Right cardiac atrium (tissue), 5 donors: ENCODE data around the gene INPP5B. TPM values are rescaled to one million over a fixed set of nuclear protein-coding genes. Genes with fewer than 3 reads are reported as not detected.
"Not testable (repeated sequence)": the region's sequence is repeated elsewhere in the genome, so short reads cannot be mapped to it uniquely, and the experiment has no call there.

ENCODE experiments used
- ATAC-seq, 2 donors: fragments of 200-7000 bp; cut with Tn5 transposase; one replicate each; pipeline versions ENCODE4 v1.8.0 to v1.9.1; 2020; ENCODE audit warnings: moderate library complexity in 2 of 2, mild to moderate bottlenecking in 1 of 2
- DNase-seq, 3 donors: peaks; one replicate each; pipeline ENCODE4 v3.0.0-alpha.2; 2020
- H3K27ac ChIP-seq: one replicate; pipeline ENCODE4 v1.5.1; 2013; ENCODE audit warnings: mild to moderate bottlenecking, low read length, control low read depth, moderate library complexity
- H3K27me3 ChIP-seq: one replicate; pipeline ENCODE4 v1.6.1; 2013; ENCODE audit not compliant: control insufficient read depth, insufficient read depth
- H3K4me1 ChIP-seq: one replicate; pipeline ENCODE4 v1.6.1; 2013; ENCODE audit warnings: low read length; ENCODE audit not compliant: control insufficient read depth, insufficient read depth
- H3K4me3 ChIP-seq: one replicate; pipeline ENCODE4 v1.5.1; 2013; ENCODE audit warnings: low read length, control low read depth
- H3K9me3 ChIP-seq: one replicate; pipeline ENCODE4 v1.6.1; 2013; ENCODE audit warnings: low read length; ENCODE audit not compliant: control insufficient read depth
- WGBS: extraction: QIAGEN DNeasy Blood & Tissue Kit; methylation state at CpG from one replicate; pipeline ENCODE4 v1.1.7; 2013; 5-methylcytosine and 5-hydroxymethylcytosine counted together
- intact Hi-C, 4 donors: fragments of 100-400 bp; cut with DNase I; formaldehyde crosslinking; loops; one replicate each; pipeline versions ENCODE4 v1.11.0 to v1.14.0; 2022 to 2023
- polyA plus RNA-seq: library from polyadenylated mRNA; stranded (reverse); fragments of 200-250 nt; gene quantifications from one replicate; pipeline ENCODE4 v1.2.3, GENCODE V29; 2013
- total RNA-seq, 4 donors: library from RNA; stranded (reverse); fragmentation: NEBNext Ultra II Directional; extraction: Animal tissue kit (Norgen Biotek cat#: 25700); gene quantifications; one replicate each; pipeline ENCODE4 v1.2.1, GENCODE V29; 2021
- donor health status: healthy with polysubstance abuse.
- donor health status: DM: no; HTN: yes; CAD: no.
- donor health status: DM: no; HTN: no; CAD: no.
- donor health status: DM: no; HTN: yes; CAD: no; lungs with severe emphysema.
- donor health status: DM: yes; HTN: yes; CAD: no.

Gene INPP5B
- total and polyA plus RNA-seq, 5 donors, result 11.7 to 22.4 (median 16.8) TPM

DNA sequence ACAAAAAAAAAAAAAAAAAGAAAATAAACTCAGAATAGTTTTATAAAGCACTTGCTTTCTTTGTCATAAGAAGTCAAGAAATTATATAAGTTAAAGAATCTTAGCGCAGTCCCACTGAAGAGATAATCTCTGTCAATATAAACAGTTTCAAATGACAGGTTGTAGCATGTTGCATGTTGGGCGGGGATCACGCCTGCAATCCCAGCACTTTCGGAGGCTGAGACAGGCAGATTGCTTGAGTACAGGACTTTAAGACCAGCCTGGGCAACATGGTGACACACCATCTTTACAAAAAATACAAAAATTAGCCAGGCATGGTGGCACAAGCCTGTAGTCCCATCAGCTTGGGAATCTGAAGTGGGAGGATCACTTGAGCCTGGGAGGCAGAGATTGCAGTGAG lies 18.4 kb upstream of the INPP5B start:
- no peaks in the 10 kb centered on the region for H3K27me3 ChIP-seq
- intact Hi-C loops, result loop anchor here in 1 of 4 donors (10.0 kb wide), 1 partner anchor 80 kb away; no protein-coding TSS in a partner anchor
- no peak overlapping the region for H3K27ac ChIP-seq
- ATAC-seq (no peak), DNase-seq (no peak)
- H3K4me3 ChIP-seq, result no peak overlapping the region
- no peaks in the 10 kb centered on the region for H3K9me3 ChIP-seq
- 96% methylated on average over 4 of the region's 4 CpGs for WGBS
- H3K4me1 ChIP-seq, result no peaks in the 10 kb centered on the region

DNA sequence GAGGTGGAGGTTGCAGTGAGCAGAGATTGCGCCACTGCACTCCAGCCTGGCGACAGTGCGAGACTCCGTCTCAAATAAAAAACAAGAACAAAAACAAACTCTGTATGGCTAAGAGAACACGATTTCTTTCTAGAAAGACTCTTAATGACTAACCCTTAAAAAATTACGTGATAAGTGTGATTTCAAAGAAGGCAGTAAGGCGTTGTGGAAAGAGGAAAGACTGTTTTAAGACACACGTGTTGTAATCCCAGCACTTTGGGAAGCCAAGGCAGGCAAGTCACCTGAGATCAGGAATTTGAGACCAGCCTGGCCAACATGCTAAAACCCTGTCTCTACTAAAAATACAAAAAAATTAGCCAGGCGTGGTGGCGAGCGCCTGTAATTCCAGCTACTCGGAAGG lies 17.3 kb upstream of the INPP5B start:
- WGBS, result 94% methylated on average over 12 of the region's 12 CpGs
- not testable (repeated sequence) for DNase-seq, H3K27ac ChIP-seq, ATAC-seq, H3K4me3 ChIP-seq, H3K4me1 ChIP-seq, H3K27me3 ChIP-seq, H3K9me3 ChIP-seq
- intact Hi-C loops, result loop anchor here in 1 of 4 donors (10.0 kb wide), 1 partner anchor 79 kb away; no protein-coding TSS in a partner anchor

DNA sequence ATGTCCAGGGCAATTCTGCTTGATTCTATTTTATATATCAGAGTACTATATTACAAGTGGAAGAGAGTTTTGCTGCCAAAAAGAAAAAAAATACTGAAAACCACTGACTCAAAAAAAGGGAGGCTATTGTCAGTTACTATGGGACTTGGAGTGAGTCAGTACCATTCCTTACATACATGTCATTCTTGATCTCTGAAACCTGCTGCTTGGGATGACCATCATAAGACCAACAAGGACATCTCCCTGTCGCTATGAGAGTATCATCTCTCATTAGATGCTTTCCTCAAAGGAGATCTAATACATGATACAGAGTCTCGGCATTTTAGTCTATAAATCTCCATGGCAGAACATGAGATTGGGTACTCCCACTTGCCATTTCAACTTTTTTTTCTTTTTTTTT lies 11.8 kb upstream of the INPP5B start:
- no peaks in the 10 kb centered on the region for H3K27me3 ChIP-seq
- no peak overlapping the region for H3K4me3 ChIP-seq
- no peaks in the 10 kb centered on the region for H3K4me1 ChIP-seq
- 92% methylated on average over 2 of the region's 2 CpGs for WGBS
- no peaks in the 10 kb centered on the region for H3K9me3 ChIP-seq
- H3K27ac ChIP-seq, result no peak overlapping the region
- no peak for ATAC-seq
- intact Hi-C loops, result no loop called here
- DNase-seq, result no peak

DNA sequence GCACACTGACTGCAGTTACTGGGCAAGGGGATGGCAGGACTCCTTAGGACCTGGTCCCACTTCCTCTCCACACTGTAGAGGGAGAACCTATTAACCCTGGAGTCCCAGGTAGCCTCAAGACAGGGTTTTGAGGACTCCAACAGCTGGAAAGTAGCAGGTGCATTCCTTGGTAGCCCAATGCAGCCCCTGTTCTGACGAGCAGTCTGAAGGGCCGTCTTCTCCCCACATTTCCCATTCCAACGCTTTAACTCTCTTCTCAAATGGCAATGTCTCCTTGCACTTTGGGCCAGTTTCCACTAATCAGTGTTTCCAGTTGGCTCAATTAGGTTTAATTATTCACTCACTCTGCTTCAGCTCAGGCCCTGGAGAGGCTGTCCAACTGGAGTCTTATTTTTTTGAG lies 8.8 kb upstream of the INPP5B start:
- 76% methylated on average over 3 of the region's 3 CpGs for WGBS
- ATAC-seq, result no peak
- Histone ChIP-seq H3K9me3 (no peaks in the 10 kb centered on the region), H3K27ac (no peak overlapping the region), H3K4me1 (no peaks in the 10 kb centered on the region), H3K27me3 (no peaks in the 10 kb centered on the region), H3K4me3 (no peak overlapping the region)
- DNase-seq, result no peak
- intact Hi-C loops, result no loop called here

DNA sequence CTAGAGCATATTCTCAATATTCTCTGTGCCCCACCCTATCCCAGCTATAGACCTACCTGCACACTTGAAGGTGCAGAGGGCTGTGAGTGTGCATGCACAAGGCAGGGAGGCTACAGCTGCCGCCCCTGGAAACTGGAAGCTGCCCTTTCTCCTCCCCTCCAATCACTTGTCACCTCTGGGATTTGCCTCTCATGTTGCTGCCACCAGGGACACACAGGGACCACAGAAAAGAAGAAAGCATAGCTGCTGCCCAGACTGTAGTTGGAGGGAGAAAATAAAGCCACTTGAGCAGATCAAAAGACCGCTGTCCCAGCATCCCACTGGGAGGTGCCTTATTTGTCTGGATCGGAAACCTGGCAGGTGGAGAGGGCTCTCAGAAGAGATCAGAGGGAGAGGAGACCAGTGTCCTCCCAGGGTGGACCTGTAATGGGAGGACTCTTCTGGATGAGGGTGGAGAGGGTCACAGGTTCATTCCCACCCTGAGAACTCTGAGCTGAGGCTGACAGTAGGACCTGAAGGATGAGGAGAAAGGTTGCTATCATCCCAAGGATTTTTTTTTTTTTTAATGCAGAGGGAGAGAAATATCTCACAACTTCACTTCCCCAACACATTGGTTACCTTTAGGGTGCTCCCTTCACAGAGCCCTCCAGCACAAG lies 7.6 kb upstream of the INPP5B start:
- Histone ChIP-seq H3K27me3 (no peaks in the 10 kb centered on the region), H3K27ac (no peak overlapping the region), H3K9me3 (no peaks in the 10 kb centered on the region), H3K4me3 (no peak overlapping the region), H3K4me1 (no peaks in the 10 kb centered on the region)
- no peak for ATAC-seq
- no peak for DNase-seq
- 61% methylated on average over 3 of the region's 3 CpGs for WGBS
- intact Hi-C loops, result no loop called here

DNA sequence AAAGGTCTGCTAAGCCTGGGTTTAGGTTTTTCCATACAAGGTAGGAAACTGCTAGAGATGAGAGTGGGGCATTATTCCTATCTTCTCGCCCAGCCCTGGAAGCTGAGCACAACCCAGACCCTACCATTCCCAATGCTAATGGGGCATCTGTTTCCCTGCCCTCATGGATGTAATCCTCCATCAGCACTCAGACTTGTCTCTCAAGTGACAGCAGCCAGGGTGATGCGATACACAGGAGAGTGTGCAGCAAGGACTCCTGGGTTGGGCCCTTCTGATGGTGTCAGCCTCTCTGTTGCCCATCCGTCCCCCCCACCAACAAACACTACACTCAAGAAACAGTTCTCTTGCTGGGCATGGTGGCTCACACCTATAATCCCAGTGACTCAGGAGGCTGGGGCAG lies 5.9 kb upstream of the INPP5B start:
- WGBS, result 90% methylated on average over 3 of the region's 3 CpGs
- no peak for DNase-seq

DNA sequence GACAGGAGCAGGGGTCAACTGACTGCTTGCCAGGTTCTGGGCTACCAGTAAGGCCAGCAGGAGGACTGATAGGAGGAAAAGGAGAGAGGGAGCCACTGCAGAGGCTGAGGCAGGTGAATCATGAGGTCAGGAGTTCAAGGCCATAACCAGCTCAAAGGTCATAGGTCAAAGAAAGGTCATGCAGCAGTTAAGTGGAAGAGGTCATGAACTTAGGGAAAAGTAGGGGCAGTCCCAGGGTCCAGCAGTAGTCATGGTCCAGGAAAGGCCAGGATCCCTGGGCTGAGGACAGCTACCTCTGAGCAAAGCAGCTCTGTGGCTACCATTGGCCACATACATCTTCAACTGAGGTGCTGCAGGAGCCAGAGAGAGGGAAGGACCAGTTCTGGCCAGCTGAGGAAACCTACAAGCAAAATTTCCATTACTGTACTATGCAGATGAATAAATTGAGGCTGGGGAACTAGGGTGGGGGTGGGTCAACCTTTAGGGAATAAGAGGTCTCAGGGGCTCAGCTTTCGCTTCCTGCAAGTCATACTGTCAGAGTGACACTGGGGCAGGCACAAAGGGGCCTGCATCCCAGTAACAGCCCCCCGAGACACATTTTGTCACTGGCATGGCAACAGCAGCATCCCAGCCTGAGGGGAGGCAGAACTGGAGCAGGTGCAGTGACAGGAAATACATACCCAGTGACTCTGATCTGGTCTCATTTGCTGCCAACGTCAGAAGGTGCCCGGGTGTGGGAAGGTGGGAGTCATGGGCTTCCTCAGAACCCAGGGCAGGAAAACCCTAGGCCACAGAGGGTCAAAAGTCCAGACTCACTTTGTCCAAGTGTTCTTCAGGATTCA lies 5.2 kb upstream of the INPP5B start:
- WGBS, result 71% methylated on average over 4 of the region's 4 CpGs
- no peaks in the 10 kb centered on the region for H3K27me3 ChIP-seq
- no peak for ATAC-seq
- intact Hi-C loops, result no loop called here
- no peak overlapping the region for H3K4me3 ChIP-seq
- H3K4me1 ChIP-seq, result peaks cover 2% of the 10 kb centered on the region
- H3K9me3 ChIP-seq, result no peaks in the 10 kb centered on the region
- no peak for DNase-seq
- H3K27ac ChIP-seq, result no peak overlapping the region

More for the DNA sequence above, 5.9 kb upstream of the INPP5B start:
- Histone ChIP-seq H3K27ac (no peak overlapping the region), H3K4me1 (no peaks in the 10 kb centered on the region), H3K27me3 (no peaks in the 10 kb centered on the region), H3K4me3 (no peak overlapping the region), H3K9me3 (no peaks in the 10 kb centered on the region)
- no peak for ATAC-seq
- intact Hi-C loops, result no loop called here

DNA sequence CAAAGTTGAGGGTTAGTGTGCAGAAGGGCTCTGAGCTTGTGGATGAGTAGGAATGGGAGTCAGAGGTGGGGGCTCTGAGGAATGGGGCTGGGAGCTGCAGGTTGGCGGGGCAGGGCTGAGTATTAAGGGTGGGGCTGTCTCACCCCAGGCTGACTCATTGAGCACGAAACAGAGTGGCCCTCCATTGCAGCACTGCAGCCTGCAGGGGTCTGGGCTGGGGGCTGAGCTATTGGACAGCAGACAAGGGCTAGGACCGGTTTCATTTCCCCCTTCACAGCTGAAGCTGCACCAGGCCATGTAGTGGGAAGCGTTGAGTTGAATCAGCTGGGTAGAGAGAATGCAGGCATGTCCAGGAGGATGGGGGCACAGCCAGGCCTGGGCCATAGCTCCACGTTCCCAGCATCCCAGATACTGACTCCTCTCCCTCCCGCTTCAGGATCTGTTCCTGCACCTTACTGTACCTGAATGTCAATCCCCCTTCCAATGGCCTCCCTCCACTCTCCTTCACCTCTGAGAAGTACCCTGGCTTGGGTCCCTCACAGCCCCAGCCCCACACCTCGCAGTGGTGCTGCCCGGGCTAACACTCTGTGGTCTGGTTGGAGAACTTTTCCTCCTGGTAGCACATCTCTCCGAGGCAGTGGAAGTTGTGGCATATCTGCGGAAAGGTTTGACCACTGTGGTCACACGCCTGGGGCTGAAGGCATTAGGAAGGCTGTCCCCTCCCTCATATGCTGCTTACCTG lies 4.4 kb upstream of the INPP5B start:
- Histone ChIP-seq H3K27ac (no peak overlapping the region), H3K4me3 (no peak overlapping the region), H3K27me3 (no peaks in the 10 kb centered on the region), H3K4me1 (peaks cover 2% of the 10 kb centered on the region), H3K9me3 (no peaks in the 10 kb centered on the region)
- DNase-seq (no peak), ATAC-seq (no peak)
- intact Hi-C loops, result no loop called here
- WGBS, result 81% methylated on average over 11 of the region's 11 CpGs

DNA sequence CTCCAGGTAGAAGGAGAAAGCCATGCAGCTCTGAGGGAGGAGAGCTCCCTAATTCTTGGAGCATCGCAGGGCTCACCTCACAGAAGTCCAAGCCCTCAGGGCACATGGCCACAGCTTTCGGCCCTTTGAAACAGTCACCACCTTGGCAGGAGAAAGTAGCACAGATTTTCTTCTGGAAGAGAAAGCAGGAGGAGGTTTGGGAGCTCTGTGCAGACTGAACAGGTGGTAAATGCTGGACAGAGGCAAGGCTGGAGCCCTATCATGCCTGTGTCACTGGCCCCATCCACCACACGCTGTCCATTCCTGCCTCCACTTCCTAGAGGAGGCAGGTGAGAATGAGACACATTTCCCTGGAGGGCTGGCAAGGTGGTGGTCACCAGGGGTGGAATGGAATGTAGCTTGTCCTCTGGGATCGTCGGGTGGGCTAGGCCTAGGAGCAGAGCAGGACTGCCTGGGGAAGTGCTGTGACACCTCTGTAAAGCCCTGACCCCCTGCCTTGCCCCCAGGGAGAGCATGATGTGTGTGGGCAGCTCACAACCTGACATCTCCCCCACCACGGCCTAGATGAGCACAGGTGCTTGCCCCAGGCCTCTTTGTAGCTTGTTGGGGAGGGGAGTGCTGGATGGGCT lies 2.8 kb upstream of the INPP5B start:
- 54% methylated on average over 6 of the region's 6 CpGs for WGBS

DNA sequence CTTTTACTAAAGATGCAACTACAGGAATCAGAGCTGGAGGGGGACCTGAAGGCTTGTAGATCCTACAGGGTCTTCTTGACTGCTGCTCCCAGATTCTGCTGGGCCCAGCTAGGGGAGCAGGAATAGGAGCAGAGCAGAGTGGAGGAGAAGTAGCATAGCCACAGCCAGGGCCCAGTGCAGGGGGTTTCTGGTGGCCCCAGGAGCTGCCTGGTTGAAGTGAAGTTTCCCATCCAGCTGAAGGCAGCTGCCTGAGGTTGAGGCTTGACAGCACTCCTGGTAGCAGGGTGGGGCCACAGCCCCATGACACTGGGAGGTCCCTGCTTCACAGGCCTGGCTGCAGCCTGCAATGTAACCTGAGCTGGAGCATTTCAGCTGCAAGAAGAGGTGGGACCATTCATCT lies 2.0 kb upstream of the INPP5B start:
- no peaks in the 10 kb centered on the region for H3K9me3 ChIP-seq
- ATAC-seq (no peak), DNase-seq (no peak)
- H3K4me3 ChIP-seq, result no peak overlapping the region
- intact Hi-C loops, result no loop called here
- H3K27me3 ChIP-seq, result no peaks in the 10 kb centered on the region
- H3K4me1 ChIP-seq, result peaks cover 2% of the 10 kb centered on the region
- no peak overlapping the region for H3K27ac ChIP-seq

More for the DNA sequence above, 2.8 kb upstream of the INPP5B start:
- no peak overlapping the region for H3K27ac ChIP-seq
- H3K9me3 ChIP-seq, result no peaks in the 10 kb centered on the region
- H3K4me3 ChIP-seq, result no peak overlapping the region
- H3K27me3 ChIP-seq, result no peaks in the 10 kb centered on the region
- intact Hi-C loops, result no loop called here
- no peak for ATAC-seq
- no peak for DNase-seq
- H3K4me1 ChIP-seq, result peaks cover 2% of the 10 kb centered on the region

DNA sequence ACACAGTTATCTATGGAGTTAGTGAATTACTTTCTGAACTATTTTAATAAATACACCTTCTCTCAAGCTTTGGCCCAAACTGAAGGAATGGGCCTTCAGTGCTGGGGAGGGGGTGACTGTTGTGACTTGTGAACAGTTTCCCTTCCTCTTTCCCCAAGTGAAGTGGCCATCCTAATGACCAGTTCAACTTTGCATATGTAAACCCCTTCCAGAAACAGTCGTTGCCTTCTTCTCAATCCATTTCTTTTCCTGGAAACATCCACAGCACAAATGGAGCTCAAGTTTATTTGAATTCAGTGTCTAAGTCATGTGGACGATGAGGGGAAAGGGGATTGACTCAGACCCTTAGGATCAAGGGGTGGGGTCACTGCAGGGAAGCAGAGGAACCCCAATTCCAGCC lies 1.3 kb upstream of the INPP5B start:
- no peak overlapping the region for H3K27ac ChIP-seq
- H3K9me3 ChIP-seq, result no peaks in the 10 kb centered on the region
- H3K4me1 ChIP-seq, result peaks cover 2% of the 10 kb centered on the region
- WGBS, result 53% methylated on average over 2 of the region's 2 CpGs
- H3K27me3 ChIP-seq, result no peaks in the 10 kb centered on the region
- no peak overlapping the region for H3K4me3 ChIP-seq
- DNase-seq, result no peak
- no peak for ATAC-seq
- intact Hi-C loops, result no loop called here
